ENCODE results near the gene PRR35. TPM values are rescaled to one million over a fixed set of nuclear protein-coding genes. Genes with fewer than 3 reads are reported as not detected.

Gene PRR35
- total and polyA plus RNA-seq, 8 donors, result not detected

DNA sequence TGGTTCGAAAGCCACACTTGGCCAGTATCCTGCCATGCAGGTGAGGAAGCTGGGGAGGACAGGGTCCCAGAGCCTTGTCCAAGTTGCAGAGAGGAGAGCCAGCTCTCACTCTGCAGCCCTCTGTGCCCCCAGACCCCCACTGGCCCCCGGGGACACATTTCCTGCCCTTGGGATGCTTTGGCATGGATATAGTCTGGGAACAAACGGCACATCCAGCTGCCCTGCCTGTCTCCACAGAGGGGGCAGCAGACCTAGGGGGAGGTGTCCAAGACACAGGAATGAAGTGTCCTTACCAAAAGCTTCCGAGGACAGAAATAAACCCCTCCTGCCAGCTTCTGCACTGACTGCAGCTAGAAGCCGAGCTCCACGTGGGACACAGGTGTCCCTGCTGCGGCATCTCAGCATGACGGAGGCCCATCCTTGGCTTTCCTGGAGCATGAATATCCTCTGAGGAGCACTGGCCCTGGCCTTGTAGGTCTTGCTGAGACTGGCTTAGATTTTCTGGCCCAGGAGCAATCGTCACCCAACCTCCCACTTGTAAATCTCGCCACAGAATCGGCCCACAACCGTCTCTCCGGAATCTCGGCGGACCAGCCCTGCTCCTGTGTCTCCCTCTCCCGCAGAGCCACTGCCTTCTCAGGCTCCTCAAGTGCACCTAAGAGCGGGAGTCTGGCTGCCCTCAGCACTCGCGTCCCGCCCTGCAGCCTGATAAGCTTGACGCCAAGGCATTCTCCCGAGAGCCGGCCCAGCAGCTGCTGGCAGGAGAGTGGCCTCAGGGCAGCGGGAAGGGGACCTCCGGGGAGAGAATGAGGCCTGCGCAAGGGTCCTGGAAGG, 33.8 kb upstream of the PRR35 start:
- intact Hi-C loops (cut with DNase I; ENCODE audit: low total_unique reads), result no loop called here
- H3K27ac ChIP-seq, result peak overlapping the region; percentile 95 to 99 (median 98)
- H3K9me3 ChIP-seq, result no peaks in the 10 kb centered on the region
- TF ChIP-seq EP300 (IDR thresholded peaks at IDR 0.05), result no peak
- no peak for TF ChIP-seq POLR2AphosphoS5 (IDR thresholded peaks at IDR 0.05)
- TF ChIP-seq, protein P1, sequence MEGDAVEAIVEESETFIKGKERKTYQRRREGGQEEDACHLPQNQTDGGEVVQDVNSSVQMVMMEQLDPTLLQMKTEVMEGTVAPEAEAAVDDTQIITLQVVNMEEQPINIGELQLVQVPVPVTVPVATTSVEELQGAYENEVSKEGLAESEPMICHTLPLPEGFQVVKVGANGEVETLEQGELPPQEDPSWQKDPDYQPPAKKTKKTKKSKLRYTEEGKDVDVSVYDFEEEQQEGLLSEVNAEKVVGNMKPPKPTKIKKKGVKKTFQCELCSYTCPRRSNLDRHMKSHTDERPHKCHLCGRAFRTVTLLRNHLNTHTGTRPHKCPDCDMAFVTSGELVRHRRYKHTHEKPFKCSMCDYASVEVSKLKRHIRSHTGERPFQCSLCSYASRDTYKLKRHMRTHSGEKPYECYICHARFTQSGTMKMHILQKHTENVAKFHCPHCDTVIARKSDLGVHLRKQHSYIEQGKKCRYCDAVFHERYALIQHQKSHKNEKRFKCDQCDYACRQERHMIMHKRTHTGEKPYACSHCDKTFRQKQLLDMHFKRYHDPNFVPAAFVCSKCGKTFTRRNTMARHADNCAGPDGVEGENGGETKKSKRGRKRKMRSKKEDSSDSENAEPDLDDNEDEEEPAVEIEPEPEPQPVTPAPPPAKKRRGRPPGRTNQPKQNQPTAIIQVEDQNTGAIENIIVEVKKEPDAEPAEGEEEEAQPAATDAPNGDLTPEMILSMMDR (IDR thresholded peaks at IDR 0.05), result no peak
- TF ChIP-seq POLR2A (IDR thresholded peaks at IDR 0.05), result no peak
- DNase-seq, result peak; percentile 69 to 83
- H3K36me3 ChIP-seq, result peaks cover 0 to 7% (median 4%) of the 10 kb centered on the region in 4 donors
- whole genome bisulfite sequencing, 5 donors, result 2 to 11% (median 8%) methylated on average over 22 to 26 of the region's 26 CpGs
- H3K4me3 ChIP-seq, result peak overlapping the region; percentile 64 to 90 (median 78)
- H3K27me3 ChIP-seq, result no peaks in the 10 kb centered on the region
- peaks cover 40 to 68% (median 61%) of the 10 kb centered on the region in 4 donors for H3K4me1 ChIP-seq

DNA sequence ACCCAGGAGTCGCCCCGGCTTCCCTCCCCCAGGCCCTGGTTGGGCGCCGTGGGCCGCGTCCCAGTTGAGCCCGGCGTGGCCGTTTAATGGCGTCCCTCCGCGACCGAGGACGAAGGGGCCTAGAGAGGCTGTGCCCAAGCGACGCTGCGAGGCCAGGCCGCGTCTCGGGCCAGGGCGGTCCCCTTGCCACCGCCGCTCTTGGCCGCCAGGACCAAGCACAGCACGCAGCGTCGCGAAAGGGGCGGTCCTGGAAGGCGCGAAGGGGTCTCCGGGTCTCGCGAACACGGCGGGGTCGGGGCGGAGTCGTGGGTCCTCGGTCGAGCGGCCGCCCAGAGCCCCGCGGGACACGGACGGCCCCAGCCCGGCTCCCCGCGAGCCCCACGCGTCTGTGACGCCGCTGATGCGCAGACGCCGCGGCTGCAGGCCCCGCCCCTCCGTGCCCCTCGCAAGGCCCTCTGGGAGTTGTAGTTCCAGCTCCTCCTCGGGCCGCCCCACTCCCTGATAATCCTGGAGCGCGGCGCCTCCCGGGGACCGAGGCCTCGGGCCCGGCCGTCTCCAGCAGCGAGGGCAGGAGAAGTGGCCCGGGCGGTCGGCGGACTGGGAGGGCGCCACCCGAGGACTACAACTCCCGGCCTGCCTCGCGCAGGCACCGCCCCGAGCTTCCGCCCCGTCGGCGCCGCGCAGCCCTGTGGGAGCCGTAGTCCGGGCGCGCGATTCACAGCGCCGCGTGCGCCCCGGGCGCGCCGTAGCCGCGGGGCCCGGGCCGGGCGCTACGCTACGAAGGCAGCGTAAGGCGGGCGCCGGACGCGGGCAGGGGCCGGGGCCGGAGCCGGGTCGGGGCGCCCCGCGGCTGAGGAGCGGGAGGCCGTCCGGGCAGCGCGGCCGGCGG, 32.9 kb upstream of the PRR35 start, which contains the start of gene CAPN15:
Gene CAPN15 (plus strand): TSS at position 698 of the 889 bp plus-strand sequence. CDS start 19,127 bp downstream, outside the sequence.
- DNase-seq, result peak; percentile 90 to 96
- Histone ChIP-seq H3K4me1 (peaks cover 40 to 66% (median 59%) of the 10 kb centered on the region in 4 donors), H3K27me3 (no peaks in the 10 kb centered on the region), H3K27ac (peak within 1 kb of the TSS; percentile 95 to 99 (median 98)), H3K9me3 (no peaks in the 10 kb centered on the region), H3K4me3 (peak within 1 kb of the TSS; percentile 64 to 90 (median 78)), H3K36me3 (peaks cover 0 to 7% (median 3%) of the 10 kb centered on the region in 4 donors)
- TF ChIP-seq POLR2A (IDR thresholded peaks at IDR 0.05) (peak in 1 of 4 donors; percentile 45), EP300 (IDR thresholded peaks at IDR 0.05) (no peak), POLR2AphosphoS5 (IDR thresholded peaks at IDR 0.05) (peak; percentile 13 to 85 (median 80))
- TF ChIP-seq, protein P1 (IDR thresholded peaks at IDR 0.05), result peak in 3 of 7 experiments; percentile 20 to 70 (median 32)
- WGBS, 5 donors, result 0% methylated on average over 11 to 124 of the region's 129 CpGs
- intact Hi-C loops (cut with DNase I; ENCODE audit: low total_unique reads), result no loop called here

DNA sequence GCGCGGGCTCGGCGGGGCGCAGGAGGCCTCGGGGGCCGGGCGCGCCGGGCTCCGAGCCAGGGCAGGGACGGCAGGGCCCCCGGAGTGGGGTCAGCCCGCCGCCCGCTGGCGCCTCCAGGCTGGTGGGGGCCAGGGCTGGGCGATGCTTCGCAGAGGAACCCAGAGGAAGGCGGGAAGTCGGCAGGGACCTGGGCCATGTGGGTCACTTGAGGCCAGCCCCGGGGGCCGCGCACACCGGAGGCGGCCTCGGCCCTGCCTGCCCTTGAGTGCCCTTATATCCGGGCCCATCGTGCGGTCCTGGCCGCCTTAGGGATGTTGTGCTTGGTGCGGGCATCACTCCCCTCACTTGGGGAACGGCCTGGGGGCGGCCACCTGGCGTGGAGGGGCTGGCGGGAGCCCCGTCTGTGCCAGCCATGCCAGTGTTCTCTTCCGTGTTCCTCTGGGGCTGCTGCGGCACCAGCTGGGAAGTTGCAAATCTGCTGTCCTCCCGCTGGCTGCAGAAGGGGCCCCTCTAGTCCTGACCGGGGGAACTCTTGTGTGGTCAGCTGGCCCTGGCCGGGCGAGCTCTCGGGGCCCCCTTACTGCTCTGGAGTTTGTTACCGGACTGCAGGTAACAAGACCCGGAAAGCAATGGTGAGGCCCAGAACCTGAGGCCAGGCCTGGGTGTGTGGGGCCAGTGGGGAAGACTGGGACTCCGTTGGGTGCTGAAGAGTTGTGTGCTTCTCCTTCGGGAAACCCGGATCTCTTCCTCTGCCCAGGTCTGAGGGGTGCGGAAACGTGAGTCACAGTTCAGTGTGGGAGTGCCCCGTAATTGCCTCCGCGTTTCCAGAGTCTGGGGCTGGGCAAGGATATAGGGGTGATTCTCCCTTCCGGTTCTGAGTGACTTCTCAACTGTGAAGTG, 31.8 kb upstream of the PRR35 start:
- Histone ChIP-seq H3K27ac (peak overlapping the region; percentile 88 to 98 (median 97)), H3K4me1 (peaks cover 43 to 72% (median 68%) of the 10 kb centered on the region in 4 donors), H3K27me3 (no peaks in the 10 kb centered on the region), H3K9me3 (no peaks in the 10 kb centered on the region), H3K4me3 (peak overlapping the region; percentile 64 to 90 (median 78)), H3K36me3 (peaks cover 0 to 7% (median 3%) of the 10 kb centered on the region in 4 donors)
- TF ChIP-seq POLR2A (IDR thresholded peaks at IDR 0.05), result peak in 1 of 4 donors; percentile 42
- TF ChIP-seq POLR2AphosphoS5 (IDR thresholded peaks at IDR 0.05), result peak in 2 of 3 donors; percentile 59 to 75
- TF ChIP-seq, protein P1 (IDR thresholded peaks at IDR 0.05), result no peak
- no peak for TF ChIP-seq EP300 (IDR thresholded peaks at IDR 0.05)
- 1 to 9% (median 3%) methylated on average over 10 to 55 of the region's 55 CpGs for WGBS, 5 donors
- DNase-seq, result peak; percentile 66 to 82
- intact Hi-C loops (cut with DNase I; ENCODE audit: low total_unique reads), result no loop called here

Data from stomach (tissue), 9 donors.